ENCODE data around the gene COX7C. TPM values are rescaled to one million over a fixed set of nuclear protein-coding genes. Genes with fewer than 3 reads are reported as not detected.
"Not testable (repeated sequence)": the region's sequence is repeated elsewhere in the genome, so short reads cannot be mapped to it uniquely, and the experiment has no call there.

Gene COX7C
- 139 TPM for total RNA-seq

GRCh38 chr5:86617756-86618576, at the start of gene COX7C:
COX7C (plus strand) TSS chr5:86617941; CDS start chr5:86618056, 115 bp downstream.
- peak; percentile 83 to 98 (median 95) for DNase-seq (ENCODE audit: low read depth in 2 of 3, low spot score in 2 of 3)

GRCh38 chr5:86569522-86570426, 48.0 kb upstream of the COX7C start:
- DNase-seq (ENCODE audit: low read depth in 2 of 3, low spot score in 2 of 3) = not testable (repeated sequence)

- DNase-seq (ENCODE audit: low read depth in 2 of 3, low spot score in 2 of 3) = no peak
These were observed 47.2 kb upstream of the COX7C start for GRCh38 chr5:86570427-86571083.

- not testable (repeated sequence) for DNase-seq (ENCODE audit: low read depth in 2 of 3, low spot score in 2 of 3)
These were observed 46.6 kb upstream of the COX7C start for GRCh38 chr5:86571109-86571508.

- DNase-seq (ENCODE audit: low read depth in 2 of 3, low spot score in 2 of 3) = no peak
These were observed 44.8 kb upstream of the COX7C start for GRCh38 chr5:86572825-86573517.

- no peak for DNase-seq (ENCODE audit: low read depth in 2 of 3, low spot score in 2 of 3)
These were observed 38.2 kb upstream of the COX7C start for GRCh38 chr5:86579502-86579901.

GRCh38 chr5:86596476-86596875, 21.3 kb upstream of the COX7C start:
- DNase-seq (ENCODE audit: low read depth in 2 of 3, low spot score in 2 of 3) = no peak

GRCh38 chr5:86605881-86606280, 11.9 kb upstream of the COX7C start:
- DNase-seq (ENCODE audit: low read depth in 2 of 3, low spot score in 2 of 3) = no peak

- no peak for DNase-seq (ENCODE audit: low read depth in 2 of 3, low spot score in 2 of 3)
These were observed 4.3 kb upstream of the COX7C start for GRCh38 chr5:86613455-86613854.

GRCh38 chr5:86617309-86617755, 409 bp upstream of the COX7C start:
- no peak for DNase-seq (ENCODE audit: low read depth in 2 of 3, low spot score in 2 of 3)

- DNase-seq (ENCODE audit: low read depth in 2 of 3, low spot score in 2 of 3) = no peak
These were observed 6.2 kb downstream of the COX7C start for GRCh38 chr5:86623785-86624483.

- no peak for DNase-seq (ENCODE audit: low read depth in 2 of 3, low spot score in 2 of 3)
These were observed 7.4 kb downstream of the COX7C start for GRCh38 chr5:86625148-86625547.

GRCh38 chr5:86626149-86626548, 8.4 kb downstream of the COX7C start:
- no peak for DNase-seq (ENCODE audit: low read depth in 2 of 3, low spot score in 2 of 3)

- no peak for DNase-seq (ENCODE audit: low read depth in 2 of 3, low spot score in 2 of 3)
These were observed 13.4 kb downstream of the COX7C start for GRCh38 chr5:86631165-86631564.

GRCh38 chr5:86640998-86641397, 23.3 kb downstream of the COX7C start:
- no peak for DNase-seq (ENCODE audit: low read depth in 2 of 3, low spot score in 2 of 3)

- no peak for DNase-seq (ENCODE audit: low read depth in 2 of 3, low spot score in 2 of 3)
These were observed 27.1 kb downstream of the COX7C start for GRCh38 chr5:86644843-86645242.

- DNase-seq (ENCODE audit: low read depth in 2 of 3, low spot score in 2 of 3) = no peak
These were observed 28.1 kb downstream of the COX7C start for GRCh38 chr5:86645885-86646284.

GRCh38 chr5:86646671-86647070, 28.9 kb downstream of the COX7C start:
- DNase-seq (ENCODE audit: low read depth in 2 of 3, low spot score in 2 of 3) = no peak

GRCh38 chr5:86649832-86650505, 32.2 kb downstream of the COX7C start:
- no peak for DNase-seq (ENCODE audit: low read depth in 2 of 3, low spot score in 2 of 3)
